Testis (tissue), 2 donors: ENCODE measurements around the gene MYO19.

Experiments
- CTCF ChIP-seq, 3 experiments: fragments of 450-650 bp in 2 of 3; fragments of 200-600 bp in 1 of 3; sonication (generic) in 1 of 3; IDR thresholded peaks; one replicate each; pipeline ENCODE4 v1.5.1; 2016 to 2019; ENCODE audit warnings: antibody characterized with exemption in 3 of 3, mild to moderate bottlenecking in 2 of 3, moderate library complexity in 1 of 3
- POLR2A ChIP-seq: fragments of 450-650 bp; IDR thresholded peaks from one replicate; pipeline ENCODE4 v1.6.1; 2017; ENCODE audit warnings: antibody characterized with exemption, mild to moderate bottlenecking, moderate library complexity

GRCh38 chr17:36542755-36543154, 8.1 kb upstream of the MYO19 start:
- TF ChIP-seq CTCF (IDR thresholded peaks at IDR 0.05) (no peak), POLR2A (no peak)
